Measurements from ENCODE around the gene TNFRSF1B.
A peak's percentile ranks its signal among the peaks of the same experiment; 100 is the strongest.

The TNFRSF1B gene

GRCh38 chr1:12173041-12173509 lies 6.3 kb downstream of the TNFRSF1B start:
- no peak for TF ChIP-seq CTCF (IDR thresholded peaks at IDR 0.05; ENCODE audit: low read depth, low read length)
- DNase-seq (ENCODE audit: extremely low read depth, low read depth) = no peak

- TF ChIP-seq CTCF (IDR thresholded peaks at IDR 0.05; ENCODE audit: low read depth, low read length) = no peak
- DNase-seq (ENCODE audit: extremely low read depth, low read depth) = no peak
Measured at GRCh38 chr1:12173631-12174121, 6.9 kb downstream of the TNFRSF1B start.

GRCh38 chr1:12174924-12175810 lies 8.4 kb downstream of the TNFRSF1B start:
- no peak for TF ChIP-seq CTCF (IDR thresholded peaks at IDR 0.05; ENCODE audit: low read depth, low read length)
- DNase-seq (ENCODE audit: extremely low read depth, low read depth) = no peak

GRCh38 chr1:12176298-12177118 lies 9.7 kb downstream of the TNFRSF1B start:
- no peak for DNase-seq (ENCODE audit: extremely low read depth, low read depth)

GRCh38 chr1:12177156-12177998 lies 10.6 kb downstream of the TNFRSF1B start:
- TF ChIP-seq CTCF (IDR thresholded peaks at IDR 0.05; ENCODE audit: low read depth, low read length) = no peak

More at GRCh38 chr1:12176298-12177118, 9.7 kb downstream of the TNFRSF1B start:
- no peak for TF ChIP-seq CTCF (IDR thresholded peaks at IDR 0.05; ENCODE audit: low read depth, low read length)

GRCh38 chr1:12177999-12178441 lies 11.2 kb downstream of the TNFRSF1B start:
- no peak for TF ChIP-seq CTCF (IDR thresholded peaks at IDR 0.05; ENCODE audit: low read depth, low read length)
- DNase-seq (ENCODE audit: extremely low read depth, low read depth) = peak; percentile 52

More at GRCh38 chr1:12177156-12177998, 10.6 kb downstream of the TNFRSF1B start:
- no peak for DNase-seq (ENCODE audit: extremely low read depth, low read depth)
